SU-DHL-6 (cell line): ENCODE measurements around the gene HUNK.

Source experiments
- H2AFZ ChIP-seq: fragments of 200-600 bp; sonication (generic); 2 replicates; pipeline ENCODE4 v1.6.1; 2014; ENCODE audit warnings: low read depth, mild to moderate bottlenecking, moderate library complexity, mixed read lengths, antibody characterized with exemption, low read length; ENCODE audit not compliant: severe bottlenecking
- H3F3A ChIP-seq: fragments of 200-600 bp; shearing (Covaris generic); 2 replicates; pipeline ENCODE4 v1.6.0; 2016; ENCODE audit warnings: antibody characterized with exemption, mild to moderate bottlenecking; ENCODE audit not compliant: insufficient read depth
- H3K27ac ChIP-seq: fragments of 200-600 bp; sonication (generic); 2 replicates; pipeline ENCODE4 v1.5.1; 2016; ENCODE audit warnings: low read depth, mild to moderate bottlenecking, low read length, moderate library complexity, mixed read lengths
- H3K27me3 ChIP-seq: fragments of 200-600 bp; sonication (generic), shearing (Covaris generic); 2 replicates; pipeline ENCODE4 v1.6.0; 2014; ENCODE audit warnings: mild to moderate bottlenecking, low read length
- H3K36me3 ChIP-seq: fragments of 200-600 bp; sonication (generic); 2 replicates; pipeline ENCODE4 v1.6.1; 2014; ENCODE audit warnings: mild to moderate bottlenecking, low read length, mixed read lengths
- H3K4me2 ChIP-seq: fragments of 300-600, 200-600 bp; shearing (Covaris generic), sonication (generic); 2 replicates; pipeline ENCODE4 v1.6.0; 2014; ENCODE audit warnings: low read length, low read depth, mild to moderate bottlenecking; ENCODE audit not compliant: poor library complexity, severe bottlenecking
- H3K4me3 ChIP-seq: fragments of 200-600 bp; sonication (generic); 2 replicates; pipeline ENCODE4 v1.5.1; 2014; ENCODE audit warnings: antibody characterized with exemption, low read length, mild to moderate bottlenecking, mixed read lengths; ENCODE audit not compliant: insufficient read depth, poor library complexity, severe bottlenecking
- H3K79me2 ChIP-seq: fragments of 200-600 bp; sonication (generic); 2 replicates; pipeline ENCODE4 v1.6.1; 2014; ENCODE audit warnings: mild to moderate bottlenecking, low read length, moderate library complexity; ENCODE audit not compliant: insufficient read depth
- H3K9ac ChIP-seq: fragments of 200-600 bp; sonication (generic); 2 replicates; pipeline ENCODE4 v1.7.0; 2014; ENCODE audit warnings: mild to moderate bottlenecking, low read length
- H3K9me2 ChIP-seq: fragments of 200-600 bp; sonication (generic); replicated peaks from 2 replicates; pipeline ENCODE4 v1.6.1; 2014; ENCODE audit warnings: low read length; ENCODE audit not compliant: insufficient read depth
- H3K9me3 ChIP-seq: fragments of 200-600 bp; sonication (generic); 2 replicates; pipeline ENCODE4 v1.6.1; 2014; ENCODE audit warnings: low read length, mixed read lengths; ENCODE audit not compliant: insufficient read depth
- H4K20me1 ChIP-seq: fragments of 200-600 bp; sonication (generic); 2 replicates; pipeline ENCODE4 v1.6.1; 2014; ENCODE audit warnings: low read depth, mild to moderate bottlenecking, antibody characterized with exemption, low read length, moderate library complexity, mixed read lengths
- CTCF ChIP-seq: fragments of 200-600 bp; sonication (generic); IDR thresholded peaks from one replicate; pipeline ENCODE4 v1.5.1; 2017; ENCODE audit warnings: antibody characterized with exemption, mild to moderate bottlenecking, low read length, moderate library complexity; ENCODE audit not compliant: insufficient read depth, poor library complexity, severe bottlenecking
- EZH2phosphoT487 ChIP-seq: fragments of 200-600 bp; sonication (generic), shearing (Covaris generic); conservative IDR thresholded peaks from 2 replicates; pipeline ENCODE4 v1.6.1; 2018; ENCODE audit warnings: mild to moderate bottlenecking, antibody characterized with exemption, low read length, moderate library complexity, mixed read lengths

The HUNK gene

DNA sequence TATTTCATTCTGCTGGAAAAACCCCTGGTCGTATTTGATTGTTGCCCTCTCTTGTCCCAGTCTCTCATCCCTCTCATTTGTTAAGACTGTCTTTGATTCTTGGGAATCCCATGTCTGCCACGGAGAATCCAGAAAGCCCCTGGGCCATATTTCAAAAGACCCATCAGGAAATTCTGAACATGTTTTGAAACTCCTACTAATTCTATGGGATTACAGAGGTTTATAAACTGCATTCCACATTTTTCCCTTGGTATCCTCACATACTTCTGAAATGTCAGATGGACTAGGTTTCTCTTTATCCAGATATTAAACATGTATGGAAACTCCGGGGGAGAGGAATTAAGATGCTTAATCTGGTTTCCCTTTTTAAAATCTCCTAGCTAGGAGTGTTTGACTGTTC lies 80.0 kb downstream of the HUNK start:
- no peak overlapping the region for H2AFZ ChIP-seq
- H3K4me3 ChIP-seq = no peak overlapping the region
- H3K79me2 ChIP-seq = no peaks in the 10 kb centered on the region
- no peaks in the 10 kb centered on the region for H3K36me3 ChIP-seq
- no peaks in the 10 kb centered on the region for H3F3A ChIP-seq
- H3K4me2 ChIP-seq = no peak overlapping the region
- no peaks in the 10 kb centered on the region for H3K9me2 ChIP-seq
- no peak for TF ChIP-seq EZH2phosphoT487
- TF ChIP-seq CTCF = no peak
- H3K9me3 ChIP-seq = no peaks in the 10 kb centered on the region
- no peak overlapping the region for H3K27ac ChIP-seq
- H3K9ac ChIP-seq = no peak overlapping the region
- no peaks in the 10 kb centered on the region for H3K27me3 ChIP-seq
- H4K20me1 ChIP-seq = no peaks in the 10 kb centered on the region

- Histone ChIP-seq H3K36me3 (no peaks in the 10 kb centered on the region), H3K9me3 (no peaks in the 10 kb centered on the region), H4K20me1 (no peaks in the 10 kb centered on the region), H3K4me3 (no peak overlapping the region), H3F3A (no peaks in the 10 kb centered on the region), H3K27ac (no peak overlapping the region), H3K79me2 (no peaks in the 10 kb centered on the region), H3K4me2 (no peak overlapping the region), H2AFZ (no peak overlapping the region), H3K9ac (no peak overlapping the region), H3K27me3 (no peaks in the 10 kb centered on the region), H3K9me2 (no peaks in the 10 kb centered on the region)
- TF ChIP-seq EZH2phosphoT487 = no peak
- no peak for TF ChIP-seq CTCF
Observed at GRCh38 chr21:31957631-31958030, 84.8 kb downstream of the HUNK start.

GRCh38 chr21:31959881-31960280 lies 87.1 kb downstream of the HUNK start:
- Histone ChIP-seq H3K9ac (no peak overlapping the region), H3K9me2 (no peaks in the 10 kb centered on the region), H3F3A (no peaks in the 10 kb centered on the region), H4K20me1 (no peaks in the 10 kb centered on the region), H3K27me3 (no peaks in the 10 kb centered on the region), H3K36me3 (no peaks in the 10 kb centered on the region), H3K9me3 (no peaks in the 10 kb centered on the region), H2AFZ (no peak overlapping the region), H3K27ac (no peak overlapping the region), H3K4me2 (no peak overlapping the region), H3K79me2 (no peaks in the 10 kb centered on the region), H3K4me3 (no peak overlapping the region)
- TF ChIP-seq EZH2phosphoT487 (no peak), CTCF (no peak)

- no peaks in the 10 kb centered on the region for H3K9me3 ChIP-seq
- TF ChIP-seq EZH2phosphoT487 (no peak), CTCF (no peak)
- no peak overlapping the region for H2AFZ ChIP-seq
- no peaks in the 10 kb centered on the region for H3F3A ChIP-seq
- no peak overlapping the region for H3K27ac ChIP-seq
- no peak overlapping the region for H3K9ac ChIP-seq
- H3K27me3 ChIP-seq = no peaks in the 10 kb centered on the region
- no peak overlapping the region for H3K4me3 ChIP-seq
- no peaks in the 10 kb centered on the region for H3K36me3 ChIP-seq
- H3K79me2 ChIP-seq = no peaks in the 10 kb centered on the region
- H3K9me2 ChIP-seq = no peaks in the 10 kb centered on the region
- no peaks in the 10 kb centered on the region for H4K20me1 ChIP-seq
- H3K4me2 ChIP-seq = no peak overlapping the region
Observed at GRCh38 chr21:31961027-31961426, 88.2 kb downstream of the HUNK start.
